ENCODE measurements around the gene TDRD1. TPM values are rescaled to one million over a fixed set of nuclear protein-coding genes. Genes with fewer than 3 reads are reported as not detected.

Gene TDRD1
- total RNA-seq = 1.4 and 1.9 TPM in 2 replicates

GRCh38 chr10:114179148-114179547 is at the start of gene TDRD1:
Gene TDRD1, plus strand, starts transcription at chr10:114179353. Its CDS starts 8,479 bp downstream, at chr10:114187832.

GRCh38 chr10:114173921-114174694 is 5.0 kb upstream of the TDRD1 start, which contains the start of gene CCDC186:
Gene CCDC186, minus strand, starts transcription at chr10:114174203. Its CDS starts 10,935 bp downstream, at chr10:114163268.

GRCh38 chr10:114239117-114239993 is 60.2 kb downstream of the TDRD1 start, which contains the start of gene VWA2:
Gene VWA2, plus strand, starts transcription at chr10:114239254. Its CDS starts 9,460 bp downstream, at chr10:114248714.

Other genes starting within 250 kb of the TDRD1 start
- 0.24 and 4.0 TPM in 2 replicates for gene ADRB1, start 135.5 kb upstream of the TDRD1 start, total RNA-seq
- 14.1 and 19.0 TPM in 2 replicates for gene CCDC186, start 5.2 kb upstream of the TDRD1 start, total RNA-seq
- gene VWA2, start 59.9 kb downstream of the TDRD1 start, total RNA-seq = 1.4 and 6.8 TPM in 2 replicates
- gene AFAP1L2, start 225.1 kb downstream of the TDRD1 start, total RNA-seq = 9.4 and 15.7 TPM in 2 replicates

All from tracheal epithelial cell (primary cell).